Measurements from ENCODE around the gene NR1D1.

DNA sequence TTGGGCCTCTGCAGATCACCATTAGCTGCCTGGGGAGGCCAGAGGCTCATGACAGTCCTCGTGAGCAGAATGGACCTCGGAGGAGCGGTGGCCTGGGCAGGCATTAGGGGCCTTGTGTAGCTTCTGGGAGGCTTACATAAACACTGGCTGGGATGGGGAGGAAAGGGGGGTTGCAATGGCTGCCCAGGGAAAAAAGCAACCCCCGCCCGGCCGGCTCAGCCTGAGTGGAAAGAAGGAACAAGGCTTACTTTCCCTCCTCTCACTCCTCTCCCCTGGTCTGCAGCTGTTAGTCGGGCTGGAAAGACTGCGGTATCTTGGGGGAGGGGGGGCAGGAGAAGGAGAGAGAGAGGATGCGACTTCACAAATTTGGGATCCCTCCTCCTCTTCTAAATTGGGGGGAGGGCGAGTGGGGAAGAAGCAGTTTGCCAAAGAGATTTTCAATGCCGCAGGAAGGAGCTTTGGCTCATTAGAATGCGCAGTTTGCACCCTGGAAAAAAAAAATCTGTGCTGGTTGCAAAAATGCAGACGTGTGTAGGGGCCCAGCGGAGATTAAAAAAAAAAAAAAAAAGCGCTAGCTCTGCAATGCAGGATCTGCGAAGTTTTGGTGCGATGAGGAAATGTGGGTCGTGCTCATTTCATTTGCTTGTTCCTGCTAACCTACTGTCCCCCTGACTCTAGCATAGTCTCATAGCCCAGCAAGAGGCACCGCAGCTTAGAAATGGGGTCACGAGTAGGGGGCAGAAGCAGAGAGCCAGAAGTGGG, 6.6 kb upstream of the NR1D1 start:
- TF ChIP-seq, protein P1, sequence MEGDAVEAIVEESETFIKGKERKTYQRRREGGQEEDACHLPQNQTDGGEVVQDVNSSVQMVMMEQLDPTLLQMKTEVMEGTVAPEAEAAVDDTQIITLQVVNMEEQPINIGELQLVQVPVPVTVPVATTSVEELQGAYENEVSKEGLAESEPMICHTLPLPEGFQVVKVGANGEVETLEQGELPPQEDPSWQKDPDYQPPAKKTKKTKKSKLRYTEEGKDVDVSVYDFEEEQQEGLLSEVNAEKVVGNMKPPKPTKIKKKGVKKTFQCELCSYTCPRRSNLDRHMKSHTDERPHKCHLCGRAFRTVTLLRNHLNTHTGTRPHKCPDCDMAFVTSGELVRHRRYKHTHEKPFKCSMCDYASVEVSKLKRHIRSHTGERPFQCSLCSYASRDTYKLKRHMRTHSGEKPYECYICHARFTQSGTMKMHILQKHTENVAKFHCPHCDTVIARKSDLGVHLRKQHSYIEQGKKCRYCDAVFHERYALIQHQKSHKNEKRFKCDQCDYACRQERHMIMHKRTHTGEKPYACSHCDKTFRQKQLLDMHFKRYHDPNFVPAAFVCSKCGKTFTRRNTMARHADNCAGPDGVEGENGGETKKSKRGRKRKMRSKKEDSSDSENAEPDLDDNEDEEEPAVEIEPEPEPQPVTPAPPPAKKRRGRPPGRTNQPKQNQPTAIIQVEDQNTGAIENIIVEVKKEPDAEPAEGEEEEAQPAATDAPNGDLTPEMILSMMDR (IDR thresholded peaks at IDR 0.05; ENCODE audit: low read length): no peak
- no peak for TF ChIP-seq EZH2 (optimal IDR thresholded peaks at IDR 0.05; ENCODE audit: low read depth, low read length)
- TF ChIP-seq EZH2phosphoT487 (IDR thresholded peaks at IDR 0.05; ENCODE audit: low read length): no peak

All from MM.1S (cell line).